HepG2 (cell line): ENCODE results near the gene GPS1. TPM values are rescaled to one million over a fixed set of nuclear protein-coding genes. Genes with fewer than 3 reads are reported as not detected.

Source experiments
- ATAD3A ChIP-seq: sonication (generic); formaldehyde crosslinking; IDR thresholded peaks from 2 replicates; pipeline ENCODE4 v1.4.0; 2020; ENCODE audit warnings: missing genetic modification reagents
- CENPBD1 ChIP-seq: sonication (generic); formaldehyde crosslinking; IDR thresholded peaks from 2 replicates; pipeline ENCODE4 v1.8.0; 2022; ENCODE audit warnings: missing genetic modification reagents, low read depth, mild to moderate bottlenecking, borderline replicate concordance
- CREBL2 ChIP-seq: sonication (generic); formaldehyde crosslinking; IDR thresholded peaks from 2 replicates; pipeline ENCODE4 v1.8.1; 2023; ENCODE audit warnings: missing genetic modification reagents, mild to moderate bottlenecking, borderline replicate concordance
- EP300 ChIP-seq, 3 experiments: sonication (generic) in 1 of 3; formaldehyde crosslinking in 1 of 3; IDR thresholded peaks; 2 replicates each; pipeline versions ENCODE4 v1.5.1 to v1.6.1; 2011 to 2020; ENCODE audit warnings: low read depth in 2 of 3, low read length in 2 of 3, borderline replicate concordance in 1 of 3, improper control_type of control experiment in 1 of 3, mild to moderate bottlenecking in 1 of 3, missing genetic modification reagents in 1 of 3, moderate library complexity in 1 of 3
- HDAC2 ChIP-seq: sonication (generic); formaldehyde crosslinking; IDR thresholded peaks from 2 replicates; pipeline ENCODE4 v1.4.0; 2020; ENCODE audit warnings: missing genetic modification reagents
- IKZF5 ChIP-seq: IDR thresholded peaks from 2 replicates; pipeline ENCODE4 v1.6.1; 2018; ENCODE audit warnings: missing genetic modification reagents, mild to moderate bottlenecking, missing compliant biosample characterization
- MAFG ChIP-seq: sonication (generic); formaldehyde crosslinking; IDR thresholded peaks from 2 replicates; pipeline ENCODE4 v1.5.1; 2020; ENCODE audit warnings: mild to moderate bottlenecking, missing genetic modification reagents
- MATR3 ChIP-seq: sonication (generic); formaldehyde crosslinking; IDR thresholded peaks from 2 replicates; pipeline ENCODE4 v1.4.0; 2020; ENCODE audit warnings: missing genetic modification reagents
- MIXL1 ChIP-seq: IDR thresholded peaks from 2 replicates; pipeline ENCODE4 v1.6.1; 2016
- MXI1 ChIP-seq: IDR thresholded peaks from 3 replicates; pipeline ENCODE4 v1.6.1; 2012; ENCODE audit warnings: low read depth, low read length, inconsistent platforms, borderline replicate concordance
- MZF1 ChIP-seq: sonication (generic); formaldehyde crosslinking; IDR thresholded peaks from 2 replicates; pipeline ENCODE4 v1.8.1; 2023; ENCODE audit warnings: mild to moderate bottlenecking, missing genetic modification reagents, borderline replicate concordance
- PBX2 ChIP-seq: IDR thresholded peaks from 2 replicates; pipeline ENCODE4 v1.6.1; 2016; ENCODE audit warnings: control low read depth
- RCOR2 ChIP-seq: IDR thresholded peaks from 2 replicates; pipeline ENCODE4 v1.6.1; 2016; ENCODE audit warnings: missing biosample characterization, missing genetic modification reagents
- REXO4 ChIP-seq: sonication (generic); formaldehyde crosslinking; IDR thresholded peaks from 2 replicates; pipeline ENCODE4 v1.8.0; 2022; ENCODE audit warnings: missing genetic modification reagents, mild to moderate bottlenecking, borderline replicate concordance
- RFX5 ChIP-seq: IDR thresholded peaks from 2 replicates; pipeline ENCODE4 v1.6.1; 2011; ENCODE audit warnings: low read depth, low read length, improper control_type of control experiment
- TFE3 ChIP-seq: IDR thresholded peaks from 2 replicates; pipeline ENCODE4 v1.6.1; 2016
- ZKSCAN5 ChIP-seq: sonication (generic); formaldehyde crosslinking; IDR thresholded peaks from 2 replicates; pipeline ENCODE4 v1.5.1; 2020; ENCODE audit warnings: mild to moderate bottlenecking, missing genetic modification reagents
- ZNF121 ChIP-seq: sonication (generic); formaldehyde crosslinking; IDR thresholded peaks from 2 replicates; pipeline ENCODE4 v1.5.0; 2020; ENCODE audit warnings: mild to moderate bottlenecking, missing genetic modification reagents
- ZNF329 ChIP-seq: sonication (generic); formaldehyde crosslinking; IDR thresholded peaks from 2 replicates; pipeline ENCODE4 v1.9.0; 2021; ENCODE audit warnings: low read depth, mild to moderate bottlenecking, missing genetic modification reagents
- ZNF331 ChIP-seq: sonication (generic); formaldehyde crosslinking; IDR thresholded peaks from 2 replicates; pipeline ENCODE4 v1.4.0; 2020; ENCODE audit warnings: missing genetic modification reagents
- ZNF552 ChIP-seq: sonication (generic); formaldehyde crosslinking; IDR thresholded peaks from 2 replicates; pipeline ENCODE4 v1.9.0; 2022; ENCODE audit warnings: missing genetic modification reagents, mild to moderate bottlenecking, borderline replicate concordance
- ZNF747 ChIP-seq: sonication (generic); formaldehyde crosslinking; IDR thresholded peaks from 2 replicates; pipeline ENCODE4 v1.8.1; 2023; ENCODE audit warnings: missing genetic modification reagents, mild to moderate bottlenecking, borderline replicate concordance
- polyA plus RNA-seq, 8 experiments: library from polyadenylated mRNA; depleted of rRNA in 3 of 8; stranded (reverse) in 7 of 8; unstranded in 1 of 8; fragments of >200 nt; fragmentation: Illumina TruSeq in 4 of 8; extraction: Trizol in 4 of 8; gene quantifications; 2 replicates each; pipeline versions ENCODE4 v1.2.1 to v1.2.3, GENCODE V29; 2011 to 2016; ENCODE audit warnings: low read depth in 4 of 8, missing spikeins in 1 of 8, mixed read lengths in 1 of 8; ENCODE audit not compliant: insufficient read depth in 1 of 8
- total RNA-seq, 5 experiments: library from RNA; depleted of rRNA; stranded (reverse); fragments of >200 nt; fragmentation: Illumina TruSeq; extraction: Trizol; gene quantifications; 2 replicates each; pipeline ENCODE4 v1.2.3, GENCODE V29; 2016; ENCODE audit warnings: low read depth in 1 of 5
- TF ChIP-seq, protein P1 (sequence below): sonication (generic); formaldehyde crosslinking; IDR thresholded peaks from 2 replicates; pipeline ENCODE4 v1.9.0; 2022; ENCODE audit warnings: low read depth, missing genetic modification reagents

GPS1 gene
- total and polyA plus RNA-seq, 2 of the 13 experiments (the other 11 are each of a cell fraction or from before 2014, with no cell fraction given): 124 to 128 TPM

DNA sequence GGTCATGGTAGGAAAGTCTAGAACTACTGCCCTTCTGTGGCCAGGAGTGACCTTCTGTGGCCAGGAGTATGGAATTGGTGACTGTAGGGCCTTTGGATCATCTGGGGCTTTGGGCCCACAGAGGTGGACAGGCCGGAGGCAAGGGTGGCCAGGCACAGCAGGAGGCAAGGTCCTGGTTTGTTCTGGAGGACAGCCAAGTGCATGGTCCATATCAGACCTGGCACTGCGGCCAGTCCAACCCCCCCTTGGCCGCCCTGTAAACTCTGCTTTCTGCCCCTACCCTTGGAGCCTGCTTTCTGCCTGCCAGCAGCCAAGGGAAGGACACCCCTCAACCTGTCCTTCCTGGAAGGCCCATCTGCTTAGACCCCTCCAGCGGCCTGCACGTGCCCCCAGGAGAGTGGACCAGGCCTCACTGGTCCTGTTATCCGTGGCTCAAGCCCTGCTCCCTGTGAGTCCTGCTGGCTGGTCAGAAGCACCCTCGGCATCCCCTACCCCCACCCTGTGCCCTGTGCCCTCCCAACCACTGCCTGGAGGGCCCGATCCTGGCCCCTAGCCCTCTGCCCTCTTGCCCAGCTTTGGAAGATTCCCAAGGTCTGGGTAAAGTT lies 11.9 kb upstream of the GPS1 start (continued):
- no peak for TF ChIP-seq PBX2 (CRISPR knock-in tag)
- no peak for TF ChIP-seq ZNF552 (CRISPR knock-in tag)
- TF ChIP-seq CREBL2 (CRISPR knock-in tag): no peak
- TF ChIP-seq MZF1: no peak
- TF ChIP-seq RFX5: no peak
- no peak for TF ChIP-seq IKZF5
- 0 out of 2 replicates have a peak, but pooled peaks have one; percentile 21 for TF ChIP-seq ZNF331 (CRISPR knock-in tag)
- TF ChIP-seq MAFG (CRISPR knock-in tag): no peak
- no peak for TF ChIP-seq ZNF747 (CRISPR knock-in tag)
- TF ChIP-seq MATR3 (CRISPR knock-in tag): no peak
- no peak for TF ChIP-seq ZKSCAN5 (CRISPR knock-in tag)
- no peak for TF ChIP-seq RCOR2 (CRISPR knock-in tag)
- TF ChIP-seq ZNF329 (CRISPR knock-in tag): no peak
- TF ChIP-seq MXI1: no peak; the same call in 2 of the 3 replicates
- no peak for TF ChIP-seq CENPBD1
- TF ChIP-seq REXO4 (CRISPR knock-in tag): no peak
- no peak; the same call in 1 of the 2 replicates for TF ChIP-seq ATAD3A (CRISPR knock-in tag)
- TF ChIP-seq ZNF121 (CRISPR knock-in tag): peak; percentile 75
- no peak; the same call in 1 of the 2 replicates for TF ChIP-seq MIXL1 (CRISPR knock-in tag)
- TF ChIP-seq, protein P1, sequence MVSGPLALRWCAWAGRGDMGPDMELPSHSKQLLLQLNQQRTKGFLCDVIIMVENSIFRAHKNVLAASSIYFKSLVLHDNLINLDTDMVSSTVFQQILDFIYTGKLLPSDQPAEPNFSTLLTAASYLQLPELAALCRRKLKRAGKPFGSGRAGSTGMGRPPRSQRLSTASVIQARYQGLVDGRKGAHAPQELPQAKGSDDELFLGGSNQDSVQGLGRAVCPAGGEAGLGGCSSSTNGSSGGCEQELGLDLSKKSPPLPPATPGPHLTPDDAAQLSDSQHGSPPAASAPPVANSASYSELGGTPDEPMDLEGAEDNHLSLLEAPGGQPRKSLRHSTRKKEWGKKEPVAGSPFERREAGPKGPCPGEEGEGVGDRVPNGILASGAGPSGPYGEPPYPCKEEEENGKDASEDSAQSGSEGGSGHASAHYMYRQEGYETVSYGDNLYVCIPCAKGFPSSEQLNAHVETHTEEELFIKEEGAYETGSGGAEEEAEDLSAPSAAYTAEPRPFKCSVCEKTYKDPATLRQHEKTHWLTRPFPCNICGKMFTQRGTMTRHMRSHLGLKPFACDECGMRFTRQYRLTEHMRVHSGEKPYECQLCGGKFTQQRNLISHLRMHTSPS (CRISPR knock-in tag): peak; percentile 95
- no peak for TF ChIP-seq TFE3 (CRISPR knock-in tag)
- no peak for TF ChIP-seq EP300 (IDR thresholded peaks at IDR 0.05; ENCODE audit: low read depth in 2 of 2, low read length in 2 of 2)
- TF ChIP-seq EP300 (CRISPR knock-in tag; IDR thresholded peaks at IDR 0.05; ENCODE audit: borderline replicate concordance): 0 out of 2 replicates have a peak, but pooled peaks have one; percentile 18
- peak; percentile 41; the same call in 1 of the 2 replicates for TF ChIP-seq HDAC2 (CRISPR knock-in tag)
